Neural cell (in vitro differentiated cells): ENCODE measurements around the gene PDGFB.

Source experiments
- EP300 ChIP-seq: fragments of 450-650 bp; conservative IDR thresholded peaks from 2 replicates; pipeline ENCODE4 v1.6.1; 2014; ENCODE audit warnings: antibody characterized with exemption, mild to moderate bottlenecking, moderate library complexity; ENCODE audit not compliant: poor library complexity, severe bottlenecking
- EZH2 ChIP-seq: fragments of 200-600, 300-800 bp; shearing (Covaris generic), sonication (generic); IDR thresholded peaks from 2 replicates; pipeline ENCODE4 v1.6.1; 2014; ENCODE audit warnings: antibody characterized with exemption, low read length, borderline replicate concordance, mild to moderate bottlenecking; ENCODE audit not compliant: insufficient read depth, poor library complexity, severe bottlenecking
- MXI1 ChIP-seq: fragments of 450-650 bp; conservative IDR thresholded peaks from 2 replicates; pipeline ENCODE4 v1.6.1; 2014; ENCODE audit warnings: antibody characterized with exemption, mild to moderate bottlenecking; ENCODE audit not compliant: poor library complexity, severe bottlenecking
- POLR2AphosphoS5 ChIP-seq: IDR thresholded peaks from 2 replicates; pipeline ENCODE4 v1.6.1; 2012
- RAD21 ChIP-seq: fragments of 450-650 bp; conservative IDR thresholded peaks from 2 replicates; pipeline ENCODE4 v1.6.1; 2014; ENCODE audit warnings: antibody characterized with exemption, mild to moderate bottlenecking, moderate library complexity
- TAF1 ChIP-seq: IDR thresholded peaks from 2 replicates; pipeline ENCODE4 v1.6.1; 2012; ENCODE audit warnings: low read depth
- TF ChIP-seq, protein P1 (sequence below): fragments of 450-650 bp; IDR thresholded peaks from 2 replicates; pipeline ENCODE4 v1.5.1; 2014; ENCODE audit warnings: antibody characterized with exemption, mild to moderate bottlenecking, moderate library complexity; ENCODE audit not compliant: poor library complexity, severe bottlenecking
- TF ChIP-seq, protein P2 (sequence below): IDR thresholded peaks from 2 replicates; pipeline ENCODE4 v1.6.1; 2012; ENCODE audit warnings: borderline replicate concordance

DNA sequence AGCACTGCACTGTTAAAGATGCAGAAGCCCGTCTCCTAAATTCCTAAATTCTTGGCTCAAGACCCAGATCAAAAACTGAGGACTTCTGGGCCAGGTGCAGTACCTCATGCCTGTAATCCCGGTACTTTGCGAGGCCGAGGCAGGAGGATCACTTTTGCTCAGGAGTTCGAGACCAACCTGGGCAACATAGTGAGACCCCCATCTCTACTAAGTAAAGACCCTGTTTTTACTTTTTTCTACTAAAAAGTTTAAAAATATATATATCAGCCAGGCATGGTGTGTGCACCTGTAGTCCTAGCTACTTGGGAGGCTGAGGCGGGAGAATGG lies 29.7 kb downstream of the PDGFB start:
- TF ChIP-seq, protein P1, sequence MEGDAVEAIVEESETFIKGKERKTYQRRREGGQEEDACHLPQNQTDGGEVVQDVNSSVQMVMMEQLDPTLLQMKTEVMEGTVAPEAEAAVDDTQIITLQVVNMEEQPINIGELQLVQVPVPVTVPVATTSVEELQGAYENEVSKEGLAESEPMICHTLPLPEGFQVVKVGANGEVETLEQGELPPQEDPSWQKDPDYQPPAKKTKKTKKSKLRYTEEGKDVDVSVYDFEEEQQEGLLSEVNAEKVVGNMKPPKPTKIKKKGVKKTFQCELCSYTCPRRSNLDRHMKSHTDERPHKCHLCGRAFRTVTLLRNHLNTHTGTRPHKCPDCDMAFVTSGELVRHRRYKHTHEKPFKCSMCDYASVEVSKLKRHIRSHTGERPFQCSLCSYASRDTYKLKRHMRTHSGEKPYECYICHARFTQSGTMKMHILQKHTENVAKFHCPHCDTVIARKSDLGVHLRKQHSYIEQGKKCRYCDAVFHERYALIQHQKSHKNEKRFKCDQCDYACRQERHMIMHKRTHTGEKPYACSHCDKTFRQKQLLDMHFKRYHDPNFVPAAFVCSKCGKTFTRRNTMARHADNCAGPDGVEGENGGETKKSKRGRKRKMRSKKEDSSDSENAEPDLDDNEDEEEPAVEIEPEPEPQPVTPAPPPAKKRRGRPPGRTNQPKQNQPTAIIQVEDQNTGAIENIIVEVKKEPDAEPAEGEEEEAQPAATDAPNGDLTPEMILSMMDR = no peak
- TF ChIP-seq EP300 = no peak
- no peak for TF ChIP-seq POLR2AphosphoS5
- no peak for TF ChIP-seq RAD21
- TF ChIP-seq, protein P2, sequence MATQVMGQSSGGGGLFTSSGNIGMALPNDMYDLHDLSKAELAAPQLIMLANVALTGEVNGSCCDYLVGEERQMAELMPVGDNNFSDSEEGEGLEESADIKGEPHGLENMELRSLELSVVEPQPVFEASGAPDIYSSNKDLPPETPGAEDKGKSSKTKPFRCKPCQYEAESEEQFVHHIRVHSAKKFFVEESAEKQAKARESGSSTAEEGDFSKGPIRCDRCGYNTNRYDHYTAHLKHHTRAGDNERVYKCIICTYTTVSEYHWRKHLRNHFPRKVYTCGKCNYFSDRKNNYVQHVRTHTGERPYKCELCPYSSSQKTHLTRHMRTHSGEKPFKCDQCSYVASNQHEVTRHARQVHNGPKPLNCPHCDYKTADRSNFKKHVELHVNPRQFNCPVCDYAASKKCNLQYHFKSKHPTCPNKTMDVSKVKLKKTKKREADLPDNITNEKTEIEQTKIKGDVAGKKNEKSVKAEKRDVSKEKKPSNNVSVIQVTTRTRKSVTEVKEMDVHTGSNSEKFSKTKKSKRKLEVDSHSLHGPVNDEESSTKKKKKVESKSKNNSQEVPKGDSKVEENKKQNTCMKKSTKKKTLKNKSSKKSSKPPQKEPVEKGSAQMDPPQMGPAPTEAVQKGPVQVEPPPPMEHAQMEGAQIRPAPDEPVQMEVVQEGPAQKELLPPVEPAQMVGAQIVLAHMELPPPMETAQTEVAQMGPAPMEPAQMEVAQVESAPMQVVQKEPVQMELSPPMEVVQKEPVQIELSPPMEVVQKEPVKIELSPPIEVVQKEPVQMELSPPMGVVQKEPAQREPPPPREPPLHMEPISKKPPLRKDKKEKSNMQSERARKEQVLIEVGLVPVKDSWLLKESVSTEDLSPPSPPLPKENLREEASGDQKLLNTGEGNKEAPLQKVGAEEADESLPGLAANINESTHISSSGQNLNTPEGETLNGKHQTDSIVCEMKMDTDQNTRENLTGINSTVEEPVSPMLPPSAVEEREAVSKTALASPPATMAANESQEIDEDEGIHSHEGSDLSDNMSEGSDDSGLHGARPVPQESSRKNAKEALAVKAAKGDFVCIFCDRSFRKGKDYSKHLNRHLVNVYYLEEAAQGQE = no peak
- no peak for TF ChIP-seq EZH2
- TF ChIP-seq MXI1 = no peak
- no peak for TF ChIP-seq TAF1
